ENCODE data around the gene TMEM30B.
"Not testable (repeated sequence)": the region's sequence is repeated elsewhere in the genome, so short reads cannot be mapped to it uniquely, and the experiment has no call there.

Gene TMEM30B

DNA sequence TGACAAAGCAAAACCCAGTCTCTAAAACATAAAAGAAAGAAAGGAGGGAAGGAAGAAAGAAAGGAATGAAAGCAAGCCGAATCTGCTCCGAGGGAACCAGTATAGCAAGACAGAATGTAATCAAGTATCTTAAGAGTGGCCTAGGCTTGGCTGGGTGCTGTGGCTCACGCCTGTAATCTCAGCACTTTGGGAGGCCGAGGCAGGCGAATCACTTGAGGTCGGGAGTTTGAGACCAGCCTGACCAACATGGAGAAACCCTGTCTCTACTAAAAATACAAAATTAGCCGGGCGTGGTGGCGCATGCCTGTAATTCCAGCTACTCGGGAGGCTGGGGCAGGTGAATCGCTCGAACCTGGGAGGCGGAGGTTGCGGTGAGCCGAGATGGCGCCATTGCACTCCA, 39.0 kb upstream of the TMEM30B start:
- H3K27me3 ChIP-seq (replicated peaks in 2 of 5; ENCODE audit: control insufficient read depth in 4 of 5, insufficient read depth in 5 of 5, low read length in 4 of 5); H3K4me3 ChIP-seq (ENCODE audit: control insufficient read depth in 1 of 7, extremely low read depth in 1 of 7, insufficient read depth in 4 of 7, low read depth in 2 of 7, low read length in 6 of 7); DNase-seq; POLR2A ChIA-PET; H3K36me3 ChIP-seq (ENCODE audit: control insufficient read depth in 4 of 4, insufficient read depth in 4 of 4, low read length in 3 of 4); H3K27ac ChIP-seq (ENCODE audit: insufficient read depth in 1 of 2, low read depth in 1 of 2, low read length in 2 of 2, poor library complexity in 1 of 2, severe bottlenecking in 2 of 2); H3K9me3 ChIP-seq (ENCODE audit: control extremely low read depth in 1 of 5, control insufficient read depth in 4 of 5, insufficient read depth in 2 of 5, low read depth in 1 of 5, low read length in 4 of 5): not testable (repeated sequence)
- peaks cover 0 to 49% (median 39%) of the 10 kb centered on the region in 4 experiments for H3K4me1 ChIP-seq (ENCODE audit: control extremely low read depth in 1 of 4, control insufficient read depth in 4 of 4, insufficient read depth in 4 of 4, low read length in 3 of 4)
- CTCF ChIA-PET = interaction anchor here (1.0 to 8.0 kb wide), 4 partner anchors 12 to 28 kb away, joined by 4 to 44 read pairs (median 5); no protein-coding TSS in a partner anchor
- 100% methylated on average over 9 of the region's 16 CpGs for WGBS (ENCODE audit: insufficient coverage)

- 96% methylated on average over 5 of the region's 6 CpGs for WGBS (ENCODE audit: insufficient coverage)
- Histone ChIP-seq H3K36me3 (ENCODE audit: control insufficient read depth in 4 of 4, insufficient read depth in 4 of 4, low read length in 3 of 4) (no peaks in the 10 kb centered on the region), H3K4me1 (ENCODE audit: control extremely low read depth in 1 of 4, control insufficient read depth in 4 of 4, insufficient read depth in 4 of 4, low read length in 3 of 4) (peaks cover 0 to 49% (median 39%) of the 10 kb centered on the region in 4 experiments), H3K4me3 (ENCODE audit: control insufficient read depth in 1 of 7, extremely low read depth in 1 of 7, insufficient read depth in 4 of 7, low read depth in 2 of 7, low read length in 6 of 7) (no peak overlapping the region), H3K27ac (ENCODE audit: insufficient read depth in 1 of 2, low read depth in 1 of 2, low read length in 2 of 2, poor library complexity in 1 of 2, severe bottlenecking in 2 of 2) (no peak overlapping the region), H3K9me3 (ENCODE audit: control extremely low read depth in 1 of 5, control insufficient read depth in 4 of 5, insufficient read depth in 2 of 5, low read depth in 1 of 5, low read length in 4 of 5) (no peaks in the 10 kb centered on the region), H3K27me3 (replicated peaks in 2 of 5; ENCODE audit: control insufficient read depth in 4 of 5, insufficient read depth in 5 of 5, low read length in 4 of 5) (no peaks in the 10 kb centered on the region)
- ChIA-PET POLR2A (no interaction called here), CTCF (interaction anchor here (0.9 to 8.0 kb wide), 7 partner anchors 12 to 120 kb away, joined by 3 to 44 read pairs (median 4); no protein-coding TSS in a partner anchor)
- no peak for DNase-seq
Measured at GRCh38 chr14:61319706-61320105, 38.6 kb upstream of the TMEM30B start.

DNA sequence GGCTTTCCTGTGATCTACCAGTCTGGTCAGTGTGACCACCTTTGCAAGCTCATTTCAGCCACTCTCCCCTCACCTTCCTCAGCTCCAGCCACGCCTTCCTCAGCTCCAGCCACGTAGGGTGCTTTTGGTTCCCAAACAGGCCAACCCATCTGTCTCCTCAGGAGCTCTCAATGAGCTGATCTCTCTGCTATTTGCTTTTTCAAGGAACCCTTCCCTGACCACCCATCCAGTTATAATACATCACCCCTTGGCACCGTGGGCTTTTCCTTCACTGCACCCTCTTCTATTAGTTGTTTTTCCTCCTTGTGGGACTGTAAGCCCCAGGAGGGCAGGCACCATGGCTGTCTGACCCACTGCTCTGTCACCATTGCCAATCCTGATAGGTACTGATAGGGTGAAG, 37.9 kb upstream of the TMEM30B start:
- Histone ChIP-seq H3K9me3 (ENCODE audit: control extremely low read depth in 1 of 5, control insufficient read depth in 4 of 5, insufficient read depth in 2 of 5, low read depth in 1 of 5, low read length in 4 of 5) (no peaks in the 10 kb centered on the region), H3K4me3 (ENCODE audit: control insufficient read depth in 1 of 7, extremely low read depth in 1 of 7, insufficient read depth in 4 of 7, low read depth in 2 of 7, low read length in 6 of 7) (no peak overlapping the region), H3K27me3 (replicated peaks in 2 of 5; ENCODE audit: control insufficient read depth in 4 of 5, insufficient read depth in 5 of 5, low read length in 4 of 5) (no peaks in the 10 kb centered on the region), H3K27ac (ENCODE audit: insufficient read depth in 1 of 2, low read depth in 1 of 2, low read length in 2 of 2, poor library complexity in 1 of 2, severe bottlenecking in 2 of 2) (no peak overlapping the region), H3K4me1 (ENCODE audit: control extremely low read depth in 1 of 4, control insufficient read depth in 4 of 4, insufficient read depth in 4 of 4, low read length in 3 of 4) (peaks cover 0 to 46% (median 37%) of the 10 kb centered on the region in 4 experiments), H3K36me3 (ENCODE audit: control insufficient read depth in 4 of 4, insufficient read depth in 4 of 4, low read length in 3 of 4) (no peaks in the 10 kb centered on the region)
- DNase-seq = no peak
- 96% methylated on average over 3 of the region's 3 CpGs for WGBS (ENCODE audit: insufficient coverage)
- POLR2A ChIA-PET = no interaction called here
- CTCF ChIA-PET = interaction anchor here (0.9 to 8.0 kb wide), 9 partner anchors 11 to 121 kb away, joined by 3 to 44 read pairs (median 4); no protein-coding TSS in a partner anchor

- WGBS (ENCODE audit: insufficient coverage) = no CpG with 5 or more reads among the region's 4 CpGs
- ChIA-PET CTCF (interaction anchor here (1.2 kb wide), 1 partner anchor 523 kb away, joined by 4 read pairs; no protein-coding TSS in a partner anchor), POLR2A (no interaction called here)
- H3K9me3 ChIP-seq (ENCODE audit: control extremely low read depth in 1 of 5, control insufficient read depth in 4 of 5, insufficient read depth in 2 of 5, low read depth in 1 of 5, low read length in 4 of 5) = peaks cover 0 to 18% (median 14%) of the 10 kb centered on the region in 5 experiments
- peaks cover 0 to 26% (median 19%) of the 10 kb centered on the region in 4 experiments for H3K4me1 ChIP-seq (ENCODE audit: control extremely low read depth in 1 of 4, control insufficient read depth in 4 of 4, insufficient read depth in 4 of 4, low read length in 3 of 4)
- no peak overlapping the region for H3K27ac ChIP-seq (ENCODE audit: insufficient read depth in 1 of 2, low read depth in 1 of 2, low read length in 2 of 2, poor library complexity in 1 of 2, severe bottlenecking in 2 of 2)
- no peaks in the 10 kb centered on the region for H3K36me3 ChIP-seq (ENCODE audit: control insufficient read depth in 4 of 4, insufficient read depth in 4 of 4, low read length in 3 of 4)
- H3K4me3 ChIP-seq (ENCODE audit: control insufficient read depth in 1 of 7, extremely low read depth in 1 of 7, insufficient read depth in 4 of 7, low read depth in 2 of 7, low read length in 6 of 7) = no peak overlapping the region
- H3K27me3 ChIP-seq (replicated peaks in 2 of 5; ENCODE audit: control insufficient read depth in 4 of 5, insufficient read depth in 5 of 5, low read length in 4 of 5) = no peaks in the 10 kb centered on the region
- no peak for DNase-seq
Measured at GRCh38 chr14:61315313-61315712, 34.2 kb upstream of the TMEM30B start.

GRCh38 chr14:61308701-61309100, 27.6 kb upstream of the TMEM30B start:
- POLR2A ChIA-PET; H3K36me3 ChIP-seq (ENCODE audit: control insufficient read depth in 4 of 4, insufficient read depth in 4 of 4, low read length in 3 of 4); H3K27me3 ChIP-seq (replicated peaks in 2 of 5; ENCODE audit: control insufficient read depth in 4 of 5, insufficient read depth in 5 of 5, low read length in 4 of 5); DNase-seq: not testable (repeated sequence)
- CTCF ChIA-PET = interaction anchor here (0.6 to 7.4 kb wide), 7 partner anchors 10 to 530 kb away, joined by 3 to 44 read pairs (median 3); partner anchors contain the start of gene PRKCH
- peaks cover 2 to 23% (median 15%) of the 10 kb centered on the region in 5 experiments for H3K9me3 ChIP-seq (ENCODE audit: control extremely low read depth in 1 of 5, control insufficient read depth in 4 of 5, insufficient read depth in 2 of 5, low read depth in 1 of 5, low read length in 4 of 5)
- peak overlapping the region in 1 of 7 experiments; percentile 17 for H3K4me3 ChIP-seq (ENCODE audit: control insufficient read depth in 1 of 7, extremely low read depth in 1 of 7, insufficient read depth in 4 of 7, low read depth in 2 of 7, low read length in 6 of 7)
- WGBS (ENCODE audit: insufficient coverage) = 92% methylated on average over 4 of the region's 4 CpGs
- H3K27ac ChIP-seq (ENCODE audit: insufficient read depth in 1 of 2, low read depth in 1 of 2, low read length in 2 of 2, poor library complexity in 1 of 2, severe bottlenecking in 2 of 2) = peak overlapping the region; percentile 68 to 85
- peaks cover 12 to 29% (median 22%) of the 10 kb centered on the region in 4 experiments for H3K4me1 ChIP-seq (ENCODE audit: control extremely low read depth in 1 of 4, control insufficient read depth in 4 of 4, insufficient read depth in 4 of 4, low read length in 3 of 4)

- ChIA-PET CTCF (interaction anchor here (0.6 to 7.4 kb wide), 7 partner anchors 10 to 212 kb away, joined by 3 to 44 read pairs (median 3); partner anchors contain the start of gene PRKCH), POLR2A (no interaction called here)
- Histone ChIP-seq H3K4me1 (ENCODE audit: control extremely low read depth in 1 of 4, control insufficient read depth in 4 of 4, insufficient read depth in 4 of 4, low read length in 3 of 4) (peaks cover 12 to 29% (median 22%) of the 10 kb centered on the region in 4 experiments), H3K9me3 (ENCODE audit: control extremely low read depth in 1 of 5, control insufficient read depth in 4 of 5, insufficient read depth in 2 of 5, low read depth in 1 of 5, low read length in 4 of 5) (peaks cover 2 to 22% (median 15%) of the 10 kb centered on the region in 5 experiments), H3K27ac (ENCODE audit: insufficient read depth in 1 of 2, low read depth in 1 of 2, low read length in 2 of 2, poor library complexity in 1 of 2, severe bottlenecking in 2 of 2) (peak overlapping the region; percentile 68 to 85), H3K4me3 (ENCODE audit: control insufficient read depth in 1 of 7, extremely low read depth in 1 of 7, insufficient read depth in 4 of 7, low read depth in 2 of 7, low read length in 6 of 7) (peak overlapping the region in 1 of 7 experiments; percentile 17), H3K27me3 (replicated peaks in 2 of 5; ENCODE audit: control insufficient read depth in 4 of 5, insufficient read depth in 5 of 5, low read length in 4 of 5) (no peaks in the 10 kb centered on the region), H3K36me3 (ENCODE audit: control insufficient read depth in 4 of 4, insufficient read depth in 4 of 4, low read length in 3 of 4) (no peaks in the 10 kb centered on the region)
- DNase-seq = peak; percentile 81 to 93 (median 87)
- WGBS (ENCODE audit: insufficient coverage) = 0% methylated on average over 1 of the region's 3 CpGs
Measured at GRCh38 chr14:61308198-61308597, 27.1 kb upstream of the TMEM30B start.

DNA sequence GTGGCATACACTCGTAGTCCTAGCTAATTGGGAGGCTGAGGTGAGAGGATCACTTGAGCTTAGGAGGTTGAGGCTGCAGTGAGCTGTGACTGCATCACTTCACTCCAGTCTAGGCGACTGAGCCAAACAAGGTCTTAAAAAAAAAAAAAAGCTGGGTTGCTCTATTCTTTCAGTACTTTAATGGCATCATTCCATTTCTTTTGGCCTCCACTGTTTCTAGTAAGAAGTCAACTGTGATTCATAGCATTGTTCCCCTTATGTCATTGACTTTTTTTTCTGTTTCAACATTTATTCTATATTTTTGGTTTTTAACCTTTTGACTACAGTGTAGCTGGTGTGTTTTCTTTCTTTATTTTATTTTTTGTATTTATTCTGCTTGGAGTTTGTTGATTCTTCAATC, 23.6 kb upstream of the TMEM30B start:
- WGBS (ENCODE audit: insufficient coverage) = 100% methylated on average over 2 of the region's 2 CpGs
- ChIA-PET POLR2A (interaction anchor here (0.6 kb wide), 1 partner anchor 84 kb away, joined by 3 read pairs; no protein-coding TSS in a partner anchor), CTCF (interaction anchor here (0.6 to 7.4 kb wide), 5 partner anchors 16 to 687 kb away, joined by 3 to 44 read pairs (median 3); partner anchors contain the start of gene PRKCH)
- Histone ChIP-seq H3K4me3 (ENCODE audit: control insufficient read depth in 1 of 7, extremely low read depth in 1 of 7, insufficient read depth in 4 of 7, low read depth in 2 of 7, low read length in 6 of 7) (no peak overlapping the region), H3K4me1 (ENCODE audit: control extremely low read depth in 1 of 4, control insufficient read depth in 4 of 4, insufficient read depth in 4 of 4, low read length in 3 of 4) (peaks cover 12 to 40% (median 22%) of the 10 kb centered on the region in 4 experiments), H3K36me3 (ENCODE audit: control insufficient read depth in 4 of 4, insufficient read depth in 4 of 4, low read length in 3 of 4) (no peaks in the 10 kb centered on the region), H3K27ac (ENCODE audit: insufficient read depth in 1 of 2, low read depth in 1 of 2, low read length in 2 of 2, poor library complexity in 1 of 2, severe bottlenecking in 2 of 2) (no peak overlapping the region), H3K9me3 (ENCODE audit: control extremely low read depth in 1 of 5, control insufficient read depth in 4 of 5, insufficient read depth in 2 of 5, low read depth in 1 of 5, low read length in 4 of 5) (peaks cover 0 to 8% (median 2%) of the 10 kb centered on the region in 5 experiments), H3K27me3 (replicated peaks in 2 of 5; ENCODE audit: control insufficient read depth in 4 of 5, insufficient read depth in 5 of 5, low read length in 4 of 5) (no peaks in the 10 kb centered on the region)
- peak in 1 of 3 donors; percentile 54 for DNase-seq
